Kidney capillary endothelial cell (primary cell): ENCODE results near the gene RPS13.
"Not testable (repeated sequence)": the region's sequence is repeated elsewhere in the genome, so short reads cannot be mapped to it uniquely, and the experiment has no call there.

Experiments used
- DNase-seq: peaks from one replicate; pipeline ENCODE4 v3.0.0-alpha.2; 2018; ENCODE audit warnings: low spot score

The RPS13 gene

DNA sequence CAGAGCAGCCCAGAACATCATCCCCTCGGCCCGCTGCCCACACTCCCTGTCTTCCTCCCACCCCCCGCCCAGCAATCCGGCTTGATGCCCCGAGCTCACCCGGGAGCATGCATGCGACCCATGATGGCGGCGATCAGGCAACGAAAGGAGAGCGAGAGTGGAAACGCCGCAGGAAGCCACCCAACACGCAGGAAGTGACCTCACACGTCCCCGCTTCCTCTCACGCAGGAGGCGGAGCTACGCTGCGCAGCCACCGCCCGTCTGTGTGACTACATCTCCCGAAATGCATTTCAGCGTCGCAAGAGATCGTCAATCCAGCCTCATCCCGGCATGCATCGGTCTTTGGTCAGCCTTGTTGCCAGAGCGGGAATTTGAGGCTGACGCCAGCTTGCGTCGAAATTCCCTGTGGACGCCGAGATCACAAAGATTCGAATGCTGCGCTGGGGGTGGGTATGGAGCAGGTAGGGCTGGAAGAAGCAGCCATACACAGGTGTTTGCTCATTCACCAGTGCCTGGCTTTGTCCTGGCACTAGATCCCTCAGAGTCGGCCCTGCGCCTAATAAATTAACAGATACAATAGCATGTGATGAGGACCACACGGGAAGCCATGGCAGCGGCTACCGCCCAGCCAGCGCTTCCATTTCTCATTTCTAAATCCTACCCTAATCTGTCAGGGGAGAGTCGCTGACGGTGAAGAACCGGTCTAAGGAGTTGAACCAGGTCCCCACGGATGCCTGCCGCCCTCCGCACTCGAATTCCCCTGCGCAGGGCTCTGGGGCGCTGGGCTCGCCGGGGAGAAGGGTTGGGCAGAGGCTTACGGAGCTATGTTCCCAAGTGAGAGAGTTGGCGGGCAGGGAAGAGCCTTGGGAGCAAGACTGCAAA is at the start of gene RPS13:
Gene RPS13 (minus strand): TSS at position 148 of the 882 bp plus-strand sequence. CDS start 26 bp downstream, at position 122.
- DNase-seq, result peak; percentile 99

DNA sequence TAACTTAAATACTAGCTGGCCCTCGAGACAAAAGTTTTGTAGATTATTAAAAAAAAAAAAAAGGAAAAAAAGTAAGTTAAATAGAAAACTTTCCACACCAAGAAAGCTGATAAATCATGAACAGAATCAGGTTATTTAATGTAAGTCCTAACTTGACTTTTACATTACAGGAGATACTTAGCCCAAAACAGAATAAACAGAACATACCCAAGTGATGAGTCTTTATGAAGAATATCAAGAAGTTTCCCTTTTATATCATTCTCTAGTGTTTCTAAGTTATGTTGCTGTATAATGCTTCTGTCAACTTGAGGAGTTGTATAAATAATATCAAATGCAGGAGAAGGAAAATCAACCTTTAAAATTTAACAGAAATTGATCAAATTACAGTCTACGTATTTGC is 44.5 kb upstream of the RPS13 start:
- no peak for DNase-seq

DNA sequence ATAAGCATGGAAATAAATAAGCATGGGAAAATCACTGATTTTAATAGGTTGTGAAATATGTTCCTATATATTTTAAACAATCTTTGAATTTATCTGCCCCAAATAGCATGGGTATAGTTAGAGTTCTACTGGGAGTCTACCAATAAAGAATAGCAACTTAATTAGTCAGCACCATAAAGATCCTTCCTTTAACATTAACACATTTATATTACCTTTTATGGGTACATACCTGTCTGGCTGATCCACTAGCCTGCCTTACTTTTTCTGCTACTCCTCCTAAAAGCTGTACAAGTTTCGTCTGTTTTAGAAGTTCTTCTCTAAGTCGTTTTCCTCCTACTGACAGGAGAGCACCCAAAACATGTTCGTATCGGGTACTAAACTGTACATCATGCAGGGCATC is 39.8 kb upstream of the RPS13 start:
- no peak for DNase-seq

DNA sequence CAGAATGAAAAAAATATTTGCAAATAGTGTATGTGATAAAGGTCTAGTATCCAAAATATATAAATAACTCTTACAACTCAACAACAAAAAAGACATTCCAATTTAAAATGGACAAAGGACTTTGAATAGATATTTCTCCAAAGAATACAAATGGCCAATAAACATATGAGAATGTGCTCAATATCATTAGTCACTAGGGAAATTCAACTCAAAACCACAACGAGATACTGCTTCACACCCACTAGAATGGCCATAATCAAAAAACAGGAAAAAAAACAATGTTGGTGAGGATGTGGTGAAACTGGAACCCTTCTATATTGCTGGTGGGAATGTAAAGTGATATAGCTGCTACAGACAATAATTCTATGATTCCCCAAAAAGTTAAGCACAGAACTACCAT is 38.6 kb upstream of the RPS13 start:
- DNase-seq, result no peak

DNA sequence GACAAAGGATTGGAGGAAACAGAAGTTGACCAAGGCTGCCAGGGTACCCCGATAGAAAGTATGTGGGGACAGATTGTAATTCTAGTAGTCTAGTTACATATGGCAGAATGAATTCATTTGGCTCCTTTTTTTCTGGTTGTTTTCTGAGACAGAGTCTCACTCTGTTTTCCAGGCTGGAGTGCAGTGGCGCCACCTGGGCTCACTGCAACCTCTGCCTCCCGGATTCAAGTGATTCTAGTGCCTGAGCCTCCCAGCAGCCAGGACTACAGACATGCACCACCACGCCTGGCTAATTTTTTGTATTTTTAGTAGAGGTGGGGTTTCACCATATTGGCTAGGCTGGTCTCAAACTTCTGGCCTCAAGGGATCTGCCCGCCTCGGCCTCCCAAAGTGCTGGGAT is 30.3 kb upstream of the RPS13 start:
- DNase-seq, result not testable (repeated sequence)

DNA sequence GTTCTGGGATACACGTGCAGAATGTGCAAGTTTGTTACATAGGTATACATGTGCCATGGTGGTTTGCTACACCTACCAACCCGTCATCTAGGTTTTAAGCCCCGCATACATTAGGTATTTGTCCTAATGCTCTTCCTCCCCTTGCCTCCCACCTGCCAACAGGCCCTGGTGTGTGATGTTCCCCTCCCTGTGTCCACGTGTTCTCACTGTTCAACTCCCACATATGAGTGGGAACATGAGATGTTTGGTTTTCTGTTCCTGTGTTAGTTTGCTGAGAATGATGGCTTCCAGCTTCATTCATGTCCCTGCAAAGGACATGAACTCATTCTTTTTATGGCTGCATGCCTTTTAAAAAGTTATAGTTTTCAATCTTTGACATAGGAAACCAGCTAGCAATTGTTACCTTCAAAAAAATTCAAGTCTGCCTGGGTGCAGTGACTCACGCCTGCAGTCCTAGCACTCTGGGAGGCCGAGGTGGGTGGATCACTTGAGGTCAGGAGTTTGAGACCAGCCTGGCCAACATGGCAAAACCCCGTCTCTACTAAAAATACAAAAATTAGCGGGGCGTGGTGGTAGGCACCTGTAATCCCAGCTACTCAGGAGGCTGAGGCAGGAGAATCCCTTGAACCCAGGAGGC is 28.1 kb upstream of the RPS13 start:
- not testable (repeated sequence) for DNase-seq

DNA sequence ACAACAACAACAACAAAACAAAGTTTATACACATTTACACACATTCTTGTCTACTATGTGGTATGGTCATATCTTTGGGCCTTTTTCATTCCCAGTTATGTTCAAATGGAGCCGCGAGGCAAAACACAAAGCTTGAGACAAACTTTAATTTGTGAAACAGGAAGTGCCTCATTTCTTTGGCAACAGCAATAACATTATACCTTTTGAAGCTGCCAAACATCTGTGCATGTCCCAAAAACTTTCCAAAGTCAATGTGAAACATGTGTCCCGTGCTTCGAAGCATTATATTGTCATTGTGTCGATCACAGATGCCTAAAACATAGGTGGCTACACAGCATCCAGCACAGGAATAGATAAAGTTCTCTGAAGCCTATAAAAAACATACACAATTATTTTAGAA is 25.0 kb upstream of the RPS13 start:
- no peak for DNase-seq

DNA sequence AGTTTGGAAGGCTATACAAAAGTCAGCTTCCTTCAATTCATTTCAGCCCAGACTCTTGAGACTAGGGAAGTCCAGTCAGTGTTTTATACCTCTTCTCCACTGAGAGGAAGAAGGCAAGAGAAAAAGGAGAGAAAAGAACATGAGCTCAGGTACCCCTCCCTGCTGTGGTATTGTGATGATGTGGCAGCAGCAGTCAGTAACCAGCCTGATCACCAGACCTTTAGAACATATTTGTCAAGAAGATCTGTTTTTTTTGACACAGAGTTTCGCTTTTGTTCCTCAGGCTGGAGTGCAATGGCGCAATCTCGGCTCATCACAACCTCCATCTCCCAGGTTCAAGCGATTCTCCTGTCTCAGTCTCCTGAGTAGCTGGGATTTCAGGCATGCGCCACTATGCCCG is 21.2 kb upstream of the RPS13 start:
- no peak for DNase-seq

DNA sequence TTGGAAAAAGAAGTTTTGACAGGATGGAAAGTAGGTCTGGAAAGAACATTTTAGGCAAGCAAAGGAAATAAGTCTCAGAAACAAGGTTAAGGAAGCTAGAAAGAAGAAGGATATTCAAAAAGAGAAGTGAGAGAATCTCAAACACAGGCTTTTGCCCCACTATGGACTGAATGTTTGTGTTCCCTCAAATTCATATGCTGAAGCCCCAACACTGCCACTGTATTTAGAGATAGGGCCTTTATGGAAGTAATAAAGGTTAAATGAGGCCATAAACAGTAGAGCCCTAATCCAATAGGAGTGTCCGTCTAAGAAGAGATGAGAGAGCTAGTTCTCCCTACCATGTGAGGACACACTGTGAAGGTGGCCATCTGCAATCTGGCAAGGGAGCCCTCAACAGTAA is 20.6 kb upstream of the RPS13 start:
- no peak for DNase-seq

DNA sequence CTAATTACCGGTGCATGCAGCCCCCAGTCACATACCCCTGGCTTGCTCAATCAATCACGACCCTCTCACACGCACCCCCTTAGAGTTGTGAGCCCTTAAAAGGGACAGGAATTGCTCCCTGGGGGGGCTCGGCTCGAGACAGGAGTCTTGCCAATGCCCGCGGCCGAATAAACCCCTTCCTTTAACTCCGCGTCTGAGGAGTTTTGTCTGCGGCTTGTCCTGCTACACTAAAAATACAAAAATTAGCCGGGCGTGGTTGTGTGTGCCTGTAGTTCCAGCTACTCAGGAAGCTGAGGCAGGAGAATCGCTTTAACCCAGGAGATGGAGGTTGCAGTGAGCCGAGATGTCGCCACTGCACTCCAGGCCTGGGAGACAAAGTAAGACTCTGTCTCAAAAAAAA is 8.5 kb upstream of the RPS13 start:
- DNase-seq, result not testable (repeated sequence)

DNA sequence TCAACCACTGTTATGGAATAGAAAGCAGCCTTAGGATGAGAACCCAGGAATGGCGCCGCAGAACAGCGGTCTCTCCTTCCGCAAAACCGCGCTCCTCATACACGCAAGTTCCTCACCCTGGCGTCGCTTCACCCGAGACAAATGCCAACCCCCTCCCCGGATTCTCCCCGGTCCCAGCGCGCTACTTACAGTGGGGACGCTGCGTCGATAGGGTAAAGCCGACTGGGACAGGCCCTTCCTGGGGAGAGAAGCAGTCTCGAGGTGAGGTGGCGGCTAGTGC is 287 bp downstream of the RPS13 start:
- DNase-seq, result no peak

DNA sequence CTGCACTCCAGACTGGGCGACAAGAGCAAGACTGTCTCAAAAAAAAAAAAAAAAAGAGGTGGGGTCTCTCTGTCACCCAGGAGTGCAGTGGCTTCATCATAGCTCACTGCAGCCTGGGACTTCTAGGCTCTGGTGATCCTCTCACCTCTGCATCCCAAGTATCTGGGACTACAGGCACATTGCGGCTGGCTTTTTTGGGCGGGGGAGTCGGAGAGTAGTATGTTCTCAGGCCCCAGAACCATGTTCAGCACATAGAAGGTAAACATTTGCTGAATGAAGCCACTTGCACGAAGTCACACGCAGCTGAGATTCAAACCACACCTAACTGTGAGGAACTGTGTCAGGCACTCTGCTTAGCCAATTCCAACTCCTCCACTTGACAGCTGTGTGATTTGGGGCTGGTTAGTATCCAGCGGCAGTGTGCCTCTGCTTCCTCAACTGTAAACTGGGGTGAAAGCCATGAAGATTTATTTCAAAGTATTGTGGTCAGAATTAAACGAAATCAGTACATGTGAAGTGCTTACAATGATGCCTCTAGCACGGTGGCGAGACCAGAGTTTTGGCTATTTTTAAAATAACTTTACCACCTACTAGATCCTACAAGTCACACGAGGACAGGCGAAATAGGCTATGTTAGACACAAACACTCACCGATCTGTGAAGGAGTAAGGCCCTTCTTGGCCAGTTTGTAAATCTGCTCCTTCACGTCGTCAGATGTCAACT is 789 bp downstream of the RPS13 start:
- DNase-seq, result no peak

DNA sequence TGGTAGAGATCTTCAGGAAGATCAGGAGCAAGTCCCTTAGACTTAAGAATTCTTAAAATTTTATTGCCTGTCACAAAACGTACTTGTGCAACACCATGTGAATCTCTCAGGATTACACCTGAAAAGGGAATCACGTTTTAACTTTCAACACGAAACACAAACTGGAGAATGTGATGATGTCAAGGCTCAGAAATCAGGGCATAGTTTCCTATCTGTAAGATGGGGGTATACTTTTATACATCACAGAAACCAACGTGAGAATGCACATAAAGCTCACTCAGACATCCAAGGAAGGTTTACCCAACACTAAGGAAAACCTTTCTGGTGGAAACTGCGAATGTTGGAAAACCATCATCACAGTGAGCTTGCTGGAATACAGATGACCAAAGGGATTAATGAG is 2.0 kb downstream of the RPS13 start:
- DNase-seq, result no peak

DNA sequence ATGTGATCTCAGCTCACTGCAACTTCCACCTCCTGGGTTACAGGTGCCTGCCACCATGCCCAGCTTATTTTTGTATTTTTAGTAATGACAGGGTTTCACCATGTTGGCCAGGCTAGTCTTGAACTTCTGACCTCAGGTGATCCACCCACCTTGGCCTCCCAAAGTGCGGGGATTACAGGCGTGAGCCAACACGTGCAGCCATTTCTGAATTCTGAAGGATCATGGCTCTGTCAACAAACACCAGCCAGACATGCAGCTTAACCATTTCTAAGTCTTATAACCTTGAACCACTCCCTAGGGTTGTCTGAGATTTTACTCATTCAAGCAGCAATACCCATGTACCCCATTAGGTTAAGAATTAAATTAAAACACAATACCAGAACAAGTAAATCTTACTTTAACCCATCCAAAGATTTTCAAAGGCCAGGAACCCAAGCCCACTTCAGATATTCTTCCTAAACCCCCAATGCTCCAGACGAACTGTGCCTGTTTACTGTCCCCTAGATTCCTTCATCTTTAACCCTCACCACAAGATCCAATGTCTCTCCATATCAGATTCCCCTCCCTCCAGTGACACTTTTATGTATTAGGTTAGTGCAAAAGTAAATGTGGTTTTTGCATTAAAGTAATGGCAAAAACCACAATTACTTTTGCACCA is 4.0 kb downstream of the RPS13 start:
- DNase-seq, result no peak

DNA sequence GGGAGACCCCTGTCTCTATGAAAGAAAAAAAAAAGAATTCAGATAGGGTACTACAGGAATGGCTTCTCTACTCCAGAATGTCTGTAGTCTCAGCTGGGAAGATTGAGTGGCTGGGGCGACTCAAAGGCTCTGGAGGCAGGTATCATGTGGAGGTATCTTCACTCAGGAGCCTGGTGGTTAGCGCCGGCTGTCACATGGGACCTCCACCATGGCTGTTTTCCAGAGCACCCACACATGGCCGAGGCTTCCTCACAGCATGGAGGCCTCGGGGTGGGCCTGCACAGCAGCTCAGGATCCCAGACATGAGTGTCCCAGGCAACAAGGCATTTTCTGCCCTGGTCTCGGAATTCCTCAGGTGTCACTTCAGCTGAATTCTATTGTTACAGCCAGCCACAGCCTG is 10.1 kb downstream of the RPS13 start:
- no peak for DNase-seq

DNA sequence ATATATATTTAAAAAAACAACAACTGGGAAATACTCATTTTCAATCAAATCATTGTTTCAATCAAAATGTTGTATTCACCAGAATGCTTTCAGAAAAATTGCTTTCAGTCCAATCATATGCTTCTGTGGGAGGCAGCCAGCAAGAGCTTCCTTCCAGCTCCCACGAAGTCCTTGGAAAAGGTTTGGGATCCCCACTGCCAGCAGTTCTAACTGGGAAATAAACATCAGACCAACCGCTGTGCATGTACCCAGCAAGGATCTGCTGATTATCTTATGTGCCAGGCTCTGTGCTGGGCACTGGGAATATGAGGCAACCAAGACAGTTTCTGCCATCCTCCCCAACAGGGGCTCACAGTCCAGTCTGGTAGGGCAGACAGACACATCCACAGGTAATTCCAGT is 10.8 kb downstream of the RPS13 start:
- no peak for DNase-seq

DNA sequence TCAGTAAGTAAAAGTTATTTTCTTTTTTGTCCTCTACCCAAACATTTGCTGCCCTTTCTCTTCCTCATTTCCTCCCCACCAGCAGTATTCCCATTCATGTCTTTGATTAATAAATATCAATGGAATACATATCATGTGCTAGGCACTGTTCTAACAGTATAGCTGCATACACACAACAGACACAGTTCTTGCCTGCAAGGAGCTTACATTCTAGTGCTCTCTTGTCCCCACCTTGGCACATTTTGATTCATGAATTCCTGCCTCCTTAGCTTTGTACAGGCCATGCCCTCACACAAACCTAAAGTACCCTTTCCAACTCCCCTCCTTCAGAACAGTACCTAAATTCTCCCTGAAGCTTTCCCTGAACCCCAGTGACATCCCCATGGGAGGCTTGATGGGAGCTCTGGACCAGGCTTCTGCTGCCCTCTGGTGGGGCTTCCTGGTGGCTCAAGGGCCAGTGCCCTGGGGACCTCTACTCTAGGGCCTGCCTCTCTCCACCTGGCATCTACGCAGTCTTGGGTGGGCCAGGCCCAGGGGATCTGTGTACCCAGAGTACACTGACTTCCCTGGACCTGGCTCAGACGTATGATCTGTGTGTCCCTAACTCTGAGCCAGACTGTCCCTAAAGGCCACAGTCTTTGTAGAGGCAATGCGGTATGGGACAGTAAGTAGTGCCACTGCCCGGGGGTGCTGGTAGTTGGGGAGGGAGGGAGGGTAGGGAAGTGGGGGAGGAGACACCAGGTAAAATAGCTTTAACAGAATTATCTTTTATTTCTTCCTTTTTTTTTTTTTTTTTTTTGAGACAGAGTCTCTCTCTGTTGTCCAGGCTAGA is 14.1 kb downstream of the RPS13 start:
- DNase-seq, result peak; percentile 42

DNA sequence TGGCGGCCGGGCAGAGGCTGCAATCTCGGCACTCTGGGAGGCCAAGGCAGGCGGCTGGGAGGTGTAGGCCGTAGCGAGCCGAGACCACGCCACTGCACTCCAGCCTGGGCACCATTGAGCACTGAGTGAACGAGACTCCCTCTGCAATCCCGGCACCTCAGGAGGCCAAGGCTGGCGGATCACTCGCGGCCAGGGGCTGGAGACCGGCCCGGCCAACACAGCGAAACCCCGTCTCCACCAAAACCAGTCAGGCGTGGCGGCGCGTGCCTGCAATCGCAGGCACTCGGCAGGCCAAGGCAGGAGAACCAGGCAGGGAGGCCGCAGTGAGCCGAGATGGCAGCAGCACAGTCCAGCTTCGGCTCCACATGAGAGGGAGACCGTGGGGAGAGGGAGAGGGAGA is 26.3 kb downstream of the RPS13 start:
- DNase-seq, result not testable (repeated sequence)

DNA sequence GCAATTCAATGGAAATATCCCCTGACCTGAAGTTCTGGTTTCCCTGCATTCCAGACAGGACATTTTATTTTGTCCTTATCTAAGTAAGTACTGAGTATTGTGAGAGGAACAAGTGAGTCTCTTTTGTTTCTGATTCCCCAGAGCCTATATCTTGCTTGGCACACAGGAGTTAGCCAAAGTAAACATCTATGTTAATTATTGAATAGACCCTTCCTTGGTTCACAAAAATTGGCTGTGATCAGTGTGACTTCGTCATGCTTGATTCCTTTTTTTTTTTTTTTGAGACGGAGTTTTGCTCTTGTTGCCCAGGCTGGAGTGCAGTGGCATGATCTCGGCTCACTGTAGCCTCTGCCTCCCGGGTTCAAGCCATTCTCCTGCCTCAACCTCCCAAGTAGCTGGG is 29.0 kb downstream of the RPS13 start:
- DNase-seq, result not testable (repeated sequence)

DNA sequence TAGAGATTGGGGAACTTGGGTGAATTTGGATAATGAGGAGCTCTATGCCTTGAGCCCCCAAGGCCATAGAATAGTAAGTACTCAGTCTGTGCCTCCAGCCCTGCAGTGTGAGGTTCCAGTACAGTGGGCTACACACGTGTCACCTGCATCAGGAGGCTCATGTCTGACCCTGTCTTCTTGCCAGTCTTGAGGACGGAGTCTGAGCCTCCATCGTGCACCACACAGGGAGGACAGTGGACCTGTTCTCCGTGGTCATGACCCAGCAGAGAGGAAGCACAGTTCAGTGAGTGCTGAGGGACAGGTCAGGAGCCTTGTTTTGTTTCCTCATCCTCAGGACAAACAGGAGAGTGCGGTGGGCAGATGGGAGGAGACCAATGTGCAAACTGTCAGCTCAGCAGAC is 30.8 kb downstream of the RPS13 start:
- no peak for DNase-seq
